NCI-H446 treated with DMSO at 0.1 percent for 48 hours (cell line): Measurements from ENCODE around the gene ZNF10.

Source experiments
- DNase-seq: peaks from one replicate; lab custom pipeline; 2025; lab: John Stamatoyannopoulos, UW

ZNF10 gene

DNA sequence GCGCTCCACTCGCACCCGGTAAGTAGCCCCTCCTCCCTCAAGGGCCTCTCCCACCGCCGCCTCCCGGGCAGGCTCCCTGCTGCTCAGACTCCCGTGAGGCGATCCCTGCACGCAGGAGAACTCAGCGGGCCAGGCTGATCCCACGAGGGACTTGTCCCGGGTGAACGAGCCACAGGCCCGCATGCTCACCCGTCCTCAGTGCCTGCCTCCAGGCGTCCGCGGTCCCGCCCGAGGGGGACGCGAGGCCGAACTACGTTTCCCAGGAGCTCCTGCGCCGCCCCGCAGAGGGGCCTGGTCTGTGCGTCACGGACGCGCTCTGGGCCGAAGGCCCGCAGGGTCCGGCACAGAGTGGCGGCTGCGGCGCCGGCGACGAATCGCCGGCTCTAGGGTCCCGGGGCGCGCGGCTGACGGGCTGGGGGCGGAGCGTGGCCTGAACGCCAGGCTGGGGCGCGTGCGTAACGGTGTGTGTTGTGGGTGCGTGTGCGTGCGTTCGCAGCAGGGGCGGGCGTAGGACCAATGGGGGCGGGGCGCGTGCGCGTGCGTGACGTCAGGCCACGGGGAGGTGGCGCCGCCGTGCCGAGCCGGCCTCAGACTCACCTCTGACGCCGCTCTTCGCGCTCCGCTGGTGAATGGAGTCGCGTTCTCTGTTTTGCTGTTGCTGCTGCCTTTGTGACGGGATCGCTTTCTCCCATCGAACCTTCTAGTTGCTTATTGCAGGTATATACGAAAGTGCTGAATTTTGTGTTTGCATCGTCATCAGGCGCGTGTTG, at the start of gene ZNF10, which contains the start of gene ZNF891:
ZNF10 (plus strand) TSS at position 590 of the 770 bp plus-strand sequence. CDS start 13,866 bp downstream, outside the sequence.
ZNF891 (minus strand) TSS at position 237 of the 770 bp plus-strand sequence. CDS start 8,356 bp downstream, outside the sequence.
- peak; percentile 81 for DNase-seq

DNA sequence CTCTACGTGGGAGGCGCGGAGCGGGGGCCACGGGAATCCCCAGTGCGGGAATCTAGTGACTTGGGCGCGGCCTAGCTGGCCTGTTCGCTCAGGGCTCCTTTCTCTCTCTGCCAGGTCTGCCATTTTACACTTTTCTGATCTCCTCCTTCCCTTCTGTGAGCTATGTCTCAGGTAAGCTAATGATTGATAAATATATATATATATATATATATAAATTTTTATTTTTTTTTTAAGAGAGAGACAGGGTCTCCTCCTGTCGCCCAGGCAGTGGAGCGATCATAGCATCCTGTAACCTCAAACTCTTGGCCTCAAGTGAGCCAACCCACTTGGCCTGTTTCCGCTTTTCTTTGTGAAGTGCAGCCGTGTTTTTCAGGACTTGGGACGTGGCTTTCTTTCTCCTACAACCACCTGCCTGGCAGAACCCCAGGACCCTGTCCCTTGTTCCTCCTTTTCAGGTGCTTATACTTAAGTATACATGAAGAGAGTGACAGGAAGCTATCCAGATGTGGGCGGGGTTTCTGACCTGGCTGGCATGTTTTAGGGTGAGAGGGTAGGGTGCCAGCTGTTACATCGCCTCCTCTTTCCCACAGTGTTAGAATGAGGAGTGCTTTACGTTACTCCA, 49.2 kb upstream of the ZNF10 start:
- DNase-seq, result no peak

DNA sequence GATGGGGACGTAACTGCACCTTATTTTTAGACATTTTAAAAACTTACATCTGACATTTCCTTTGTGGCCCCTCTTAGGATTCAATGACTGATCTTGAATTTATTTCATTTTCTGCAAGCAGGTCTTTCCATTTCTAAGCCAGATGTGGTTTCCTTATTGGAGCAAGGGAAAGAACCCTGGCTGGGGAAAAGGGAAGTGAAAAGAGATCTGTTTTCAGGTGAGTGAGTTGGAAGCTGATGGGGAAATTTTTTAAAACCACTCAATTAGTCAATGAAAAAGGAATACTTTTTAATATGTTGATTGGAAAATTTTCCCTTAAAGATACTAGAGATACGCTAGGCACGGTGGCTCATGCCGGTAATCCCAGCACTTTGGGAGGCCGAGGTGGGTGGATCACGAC, 47.1 kb upstream of the ZNF10 start:
- no peak for DNase-seq

DNA sequence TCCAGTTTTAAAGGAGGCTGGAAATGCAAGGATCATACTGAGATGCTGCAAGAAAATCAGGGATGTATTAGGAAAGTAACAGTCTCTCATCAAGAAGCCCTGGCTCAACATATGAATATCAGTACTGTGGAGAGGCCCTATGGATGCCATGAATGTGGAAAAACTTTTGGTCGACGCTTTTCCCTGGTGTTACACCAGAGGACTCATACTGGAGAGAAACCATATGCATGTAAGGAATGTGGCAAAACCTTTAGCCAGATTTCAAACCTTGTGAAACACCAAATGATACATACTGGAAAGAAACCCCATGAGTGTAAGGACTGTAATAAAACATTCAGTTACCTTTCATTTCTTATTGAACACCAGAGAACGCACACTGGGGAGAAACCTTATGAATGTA, 24.8 kb upstream of the ZNF10 start:
- DNase-seq, result no peak

DNA sequence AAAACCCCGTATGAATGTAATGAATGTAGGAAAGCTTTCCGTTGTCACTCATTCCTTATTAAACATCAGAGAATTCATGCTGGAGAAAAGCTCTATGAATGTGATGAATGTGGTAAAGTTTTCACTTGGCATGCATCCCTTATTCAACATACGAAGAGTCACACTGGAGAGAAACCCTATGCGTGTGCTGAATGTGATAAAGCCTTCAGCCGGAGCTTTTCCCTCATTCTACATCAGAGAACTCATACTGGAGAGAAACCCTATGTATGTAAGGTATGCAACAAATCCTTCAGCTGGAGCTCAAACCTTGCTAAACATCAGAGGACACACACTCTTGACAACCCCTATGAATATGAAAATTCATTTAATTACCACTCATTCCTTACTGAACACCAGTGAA, 24.2 kb upstream of the ZNF10 start:
- DNase-seq, result no peak

DNA sequence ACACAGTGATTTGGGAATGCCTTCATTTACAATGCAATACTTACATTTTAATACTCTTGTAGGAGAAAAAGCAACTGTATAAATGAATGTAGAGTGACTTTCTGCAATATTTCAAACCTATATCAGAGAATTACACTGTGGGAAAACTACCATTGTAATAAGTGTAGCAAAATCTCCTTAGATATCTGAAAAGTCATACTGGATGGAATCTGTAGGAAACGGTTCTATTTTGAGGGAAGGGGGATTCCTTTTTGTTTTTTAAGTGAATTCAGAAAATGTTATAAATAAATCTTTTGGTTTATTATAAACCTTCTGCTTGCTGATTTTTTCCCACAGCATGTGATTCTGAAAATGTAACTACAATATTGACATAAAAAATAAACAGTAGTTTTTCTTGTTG, 23.3 kb upstream of the ZNF10 start:
- no peak for DNase-seq

DNA sequence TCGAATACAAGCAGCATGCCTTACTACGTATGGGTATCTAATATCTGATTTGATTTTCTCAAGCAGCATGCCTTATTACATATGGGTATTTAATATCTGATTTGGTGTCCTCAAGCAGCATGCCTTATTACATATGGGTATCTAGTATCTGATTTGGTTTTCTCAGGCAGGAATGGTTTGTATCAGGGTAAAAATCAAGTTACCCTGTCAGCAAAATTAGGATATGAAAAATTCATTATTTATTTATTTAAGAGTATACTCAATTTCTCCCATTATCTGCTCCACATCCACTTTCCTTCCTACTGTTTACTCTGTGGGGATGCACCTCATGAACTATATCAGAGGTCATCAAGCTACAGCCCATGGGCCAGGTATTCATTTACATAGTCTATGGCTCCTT, 22.3 kb upstream of the ZNF10 start:
- DNase-seq, result no peak

DNA sequence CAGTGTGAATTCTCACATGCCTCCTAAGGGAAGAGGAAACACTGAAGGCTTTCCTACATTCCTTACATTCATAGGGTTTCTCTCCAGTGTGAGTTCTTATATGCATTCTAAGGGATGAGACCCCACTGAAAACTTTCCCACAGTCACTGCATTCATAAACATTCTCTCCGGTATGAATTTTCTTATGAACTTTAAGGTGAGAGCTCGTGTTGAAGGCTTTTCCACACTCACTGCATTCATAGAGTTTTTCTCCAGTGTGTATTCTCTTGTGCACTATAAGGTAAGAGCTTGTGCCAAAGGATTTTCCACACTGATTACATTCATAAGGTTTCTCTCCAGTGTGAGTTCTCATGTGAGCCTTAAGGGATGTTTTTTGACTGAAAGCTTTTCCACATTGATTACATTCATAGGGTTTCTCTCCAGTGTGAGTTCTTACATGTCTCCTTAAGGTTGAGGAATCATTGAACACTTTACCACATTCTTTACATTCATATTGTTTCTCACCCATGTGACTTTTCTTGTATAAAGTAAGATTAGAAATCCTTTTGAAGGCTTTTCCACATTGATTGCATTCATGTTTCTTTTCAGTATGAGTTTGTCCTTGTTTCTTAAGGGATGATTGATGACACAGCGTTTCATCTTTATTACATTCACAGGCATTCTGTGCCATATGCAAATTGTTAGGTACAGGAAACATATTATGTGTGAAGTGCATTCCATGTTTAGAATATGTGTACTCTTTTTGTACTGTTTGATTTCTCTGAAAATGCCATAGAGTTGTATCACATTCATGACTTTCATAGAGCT, 9.8 kb upstream of the ZNF10 start:
- no peak for DNase-seq

DNA sequence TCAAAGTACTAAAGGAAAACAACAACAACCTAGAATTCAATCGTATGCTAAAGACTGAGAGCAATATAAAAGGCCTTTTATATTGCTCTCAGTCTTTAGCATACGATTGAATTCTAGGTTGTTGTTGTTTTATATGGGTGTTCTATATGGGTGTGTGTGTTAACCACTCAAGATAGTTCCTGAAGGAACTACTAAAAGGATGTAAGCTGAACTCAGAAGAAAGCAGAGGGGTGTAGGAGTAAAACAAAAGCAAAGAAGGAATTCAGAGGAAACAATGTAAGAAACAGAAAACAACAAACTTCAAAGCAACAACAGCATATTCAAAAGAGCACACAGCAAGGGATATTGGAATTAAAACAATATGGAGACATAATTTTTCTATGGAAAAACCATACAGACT, 5.8 kb upstream of the ZNF10 start:
- no peak for DNase-seq

DNA sequence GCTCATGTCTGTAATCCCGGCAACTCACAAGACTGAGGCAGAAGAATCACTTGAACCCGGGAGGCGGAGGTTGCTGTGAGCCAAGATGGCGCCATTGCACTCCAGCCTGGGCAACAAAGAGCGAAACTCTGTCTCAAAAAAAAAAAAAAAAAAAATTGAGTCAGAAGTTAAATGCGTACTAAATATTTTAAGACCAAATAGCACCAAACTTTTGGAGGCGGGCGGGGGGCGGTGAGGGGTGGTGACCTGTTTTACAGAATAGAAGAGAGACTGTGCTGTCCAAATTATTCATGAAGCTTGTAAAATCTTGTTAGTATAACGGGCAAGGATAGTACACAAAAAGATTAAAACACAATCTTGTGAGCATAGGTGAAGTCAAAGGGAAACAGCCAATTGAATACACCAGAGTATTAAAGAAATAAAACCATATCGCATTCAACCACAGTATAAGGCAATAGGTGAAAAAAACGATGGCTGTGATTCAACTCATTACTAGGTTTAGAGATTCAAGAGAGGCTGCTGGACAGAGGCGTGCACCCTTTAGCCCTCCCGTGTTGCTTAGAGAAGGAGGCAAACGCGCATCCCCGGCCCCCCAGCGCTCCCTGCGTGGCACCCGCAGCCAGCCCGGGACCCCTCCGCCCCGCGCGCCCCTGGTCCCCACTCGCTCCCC, 924 bp upstream of the ZNF10 start:
- no peak for DNase-seq

DNA sequence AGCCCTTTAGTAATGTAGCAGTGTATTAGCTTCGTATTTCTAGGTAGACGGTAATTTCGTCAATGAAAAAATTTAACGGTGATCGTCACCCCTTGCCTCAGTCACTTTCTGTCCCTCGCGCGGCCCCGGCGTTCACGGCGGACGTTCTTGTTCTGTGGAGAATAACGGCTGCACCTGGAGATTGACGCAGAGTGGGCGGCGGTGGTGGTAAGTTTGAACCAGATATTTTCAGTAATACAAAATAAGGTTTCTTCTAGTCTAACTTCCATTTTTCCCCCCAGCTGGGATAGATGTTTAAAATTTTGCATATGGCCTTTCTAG, 341 bp downstream of the ZNF10 start:
- no peak for DNase-seq

DNA sequence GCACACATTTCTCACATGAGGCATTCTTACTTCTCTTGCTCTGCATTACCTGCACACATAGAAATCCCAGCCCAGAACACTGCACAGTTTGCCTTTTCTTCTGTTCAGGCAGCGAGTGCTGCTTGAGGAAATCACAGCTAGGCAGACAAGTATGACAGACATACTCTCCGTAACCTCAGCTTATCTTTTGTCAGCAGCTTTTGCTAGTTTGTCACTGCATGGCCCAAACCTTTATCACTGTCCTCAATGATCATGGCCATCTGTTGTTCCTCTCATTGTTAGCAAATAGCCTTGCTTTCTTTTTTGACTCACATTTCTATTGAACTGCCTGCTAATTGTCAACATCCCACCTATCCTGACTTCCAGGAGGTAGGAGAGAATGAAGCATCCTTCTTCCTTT, 5.3 kb downstream of the ZNF10 start:
- DNase-seq, result no peak

DNA sequence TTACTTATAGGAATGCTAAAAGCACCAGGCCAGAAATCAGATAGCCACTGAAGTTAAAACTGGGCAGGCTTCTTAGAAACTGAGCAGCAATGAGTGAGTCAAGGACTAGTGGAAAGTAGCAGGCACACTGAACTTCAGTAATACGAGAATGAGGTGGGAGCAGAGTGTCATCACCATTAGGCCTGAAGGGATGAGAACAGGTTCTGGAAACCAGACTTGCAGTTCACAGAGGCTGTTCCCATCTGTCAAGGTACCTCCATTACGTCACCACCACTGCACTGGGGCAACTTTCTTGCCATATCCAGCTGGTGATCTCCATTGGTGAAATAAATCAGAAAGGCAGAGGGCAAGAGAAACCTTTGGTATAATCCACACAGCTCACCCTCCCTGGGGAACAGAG, 15.6 kb downstream of the ZNF10 start:
- no peak for DNase-seq

DNA sequence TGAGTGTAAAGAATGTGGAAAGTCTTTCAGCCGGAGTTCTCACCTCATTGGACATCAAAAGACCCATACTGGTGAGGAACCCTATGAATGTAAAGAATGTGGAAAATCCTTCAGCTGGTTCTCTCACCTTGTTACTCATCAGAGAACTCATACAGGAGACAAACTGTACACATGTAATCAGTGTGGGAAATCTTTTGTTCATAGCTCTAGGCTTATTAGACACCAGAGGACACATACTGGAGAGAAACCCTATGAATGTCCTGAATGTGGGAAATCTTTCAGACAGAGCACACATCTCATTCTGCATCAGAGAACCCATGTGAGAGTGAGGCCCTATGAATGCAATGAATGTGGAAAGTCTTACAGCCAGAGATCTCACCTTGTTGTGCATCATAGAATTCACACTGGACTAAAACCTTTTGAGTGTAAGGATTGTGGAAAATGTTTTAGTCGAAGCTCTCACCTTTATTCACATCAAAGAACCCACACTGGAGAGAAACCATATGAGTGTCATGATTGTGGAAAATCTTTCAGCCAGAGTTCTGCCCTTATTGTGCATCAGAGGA, 25.8 kb downstream of the ZNF10 start:
- DNase-seq, result no peak

DNA sequence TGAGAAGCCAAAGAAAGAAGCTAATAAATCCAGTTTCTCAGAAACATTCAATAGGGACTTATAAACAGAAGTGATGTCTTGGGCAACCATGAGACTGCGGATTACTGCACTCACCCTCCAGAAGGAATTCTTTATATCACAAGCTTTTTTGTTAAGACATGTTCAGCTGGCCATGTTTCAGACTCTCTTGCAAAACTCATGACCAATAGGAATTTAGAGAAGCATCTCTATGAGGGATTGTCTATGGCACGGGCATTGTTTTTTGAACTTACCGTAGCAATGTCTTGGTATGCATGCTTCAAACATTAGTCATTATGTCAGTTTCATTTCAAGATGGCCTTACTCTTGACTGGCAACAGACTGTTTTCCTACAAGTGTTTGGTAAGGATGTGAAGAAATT, 35.3 kb downstream of the ZNF10 start:
- DNase-seq, result no peak

DNA sequence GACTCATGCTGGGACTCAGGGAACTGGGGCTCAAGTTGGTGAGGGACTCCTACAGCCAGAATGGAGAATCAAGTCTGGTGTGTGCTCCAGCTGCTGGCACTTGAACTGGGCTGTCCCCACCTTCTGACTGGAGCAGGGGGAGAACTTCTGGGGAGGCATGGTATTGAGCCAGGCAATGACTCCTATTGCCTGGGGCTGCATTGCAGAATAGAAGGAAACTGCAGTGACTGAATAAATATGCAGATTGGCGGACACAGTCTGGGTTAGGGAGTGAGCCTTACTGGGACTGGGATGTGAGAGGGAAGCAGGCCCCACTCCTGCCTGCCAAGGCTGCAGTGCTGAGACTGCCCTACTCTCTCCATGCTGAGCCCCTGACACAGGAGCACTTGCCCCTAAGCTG, 42.1 kb downstream of the ZNF10 start:
- DNase-seq, result no peak

DNA sequence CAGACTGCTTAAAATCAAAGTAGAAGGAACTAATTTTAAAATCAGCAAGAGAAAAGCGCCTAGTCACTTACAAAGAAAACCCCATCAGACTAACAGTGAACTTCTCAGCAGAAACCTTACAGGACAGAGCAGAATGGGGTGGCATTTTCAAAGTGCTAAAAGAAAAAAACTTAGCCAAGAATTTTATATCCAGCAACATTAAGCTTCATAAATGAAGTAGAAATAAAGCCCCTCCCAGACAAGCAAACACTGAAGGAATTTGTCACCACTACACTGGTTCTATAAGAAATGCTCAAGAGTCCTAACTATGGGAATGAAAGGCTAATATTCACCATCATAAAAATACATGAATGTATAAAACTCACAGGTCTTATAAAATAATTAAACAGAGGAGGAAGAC, 44.5 kb downstream of the ZNF10 start:
- no peak for DNase-seq

DNA sequence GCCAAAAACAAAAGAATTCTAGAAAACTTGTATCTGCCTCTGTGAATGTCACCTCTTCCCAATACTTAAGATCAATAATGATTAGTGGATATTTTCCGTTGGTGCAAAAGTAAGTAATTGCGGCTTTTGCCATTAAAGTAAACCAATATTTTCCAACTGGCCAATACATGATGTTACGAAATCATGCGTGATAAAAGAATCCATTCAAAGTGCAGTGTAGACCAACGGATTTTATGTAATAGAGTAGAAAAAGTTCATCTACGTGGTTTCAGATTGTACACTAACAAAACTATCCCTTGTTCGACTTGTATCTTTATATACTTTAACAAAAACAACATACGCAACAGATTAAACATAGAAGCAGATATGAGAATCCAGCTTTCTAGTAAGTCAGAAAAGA, 50.2 kb downstream of the ZNF10 start:
- no peak for DNase-seq

DNA sequence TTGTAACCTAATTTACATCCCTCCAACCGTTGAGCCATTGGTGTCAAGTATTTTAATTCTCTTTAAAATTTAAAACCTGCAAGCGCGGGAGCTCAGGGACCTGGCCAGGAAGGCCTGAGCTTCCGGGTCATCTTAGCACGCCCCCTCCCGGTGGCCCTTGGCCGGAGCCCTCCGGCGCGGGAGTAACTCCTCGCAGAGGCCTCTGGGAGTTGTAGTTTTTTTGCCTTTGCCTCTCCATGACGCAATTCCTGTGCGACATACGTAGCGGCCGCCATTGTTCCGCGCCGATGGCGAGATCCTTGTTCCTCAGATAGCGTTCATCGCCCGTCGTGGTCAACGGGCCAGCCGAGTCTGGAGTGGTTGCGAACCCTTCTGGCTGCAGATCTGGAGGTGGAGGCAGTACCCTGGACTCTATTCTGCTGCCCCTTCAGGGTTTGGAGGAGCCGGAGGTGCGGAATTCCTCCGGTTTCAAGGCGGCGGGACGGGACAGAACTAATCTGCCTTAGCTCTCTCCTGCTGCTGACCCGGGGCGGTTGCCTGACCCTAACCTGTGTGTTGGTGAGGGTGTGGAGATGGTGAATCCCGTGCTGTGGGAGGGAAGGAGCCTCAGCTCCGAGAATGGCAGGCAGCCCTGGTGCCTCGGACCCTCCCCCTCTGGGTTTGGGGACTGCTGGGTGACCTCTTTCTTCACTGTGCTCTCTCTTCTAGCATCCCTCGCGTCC, 51.0 kb downstream of the ZNF10 start, which contains the start of gene ZNF268:
ZNF268 (plus strand) TSS at position 258 of the 722 bp plus-strand sequence. CDS start 503 bp downstream, outside the sequence.
- DNase-seq, result peak; percentile 65

DNA sequence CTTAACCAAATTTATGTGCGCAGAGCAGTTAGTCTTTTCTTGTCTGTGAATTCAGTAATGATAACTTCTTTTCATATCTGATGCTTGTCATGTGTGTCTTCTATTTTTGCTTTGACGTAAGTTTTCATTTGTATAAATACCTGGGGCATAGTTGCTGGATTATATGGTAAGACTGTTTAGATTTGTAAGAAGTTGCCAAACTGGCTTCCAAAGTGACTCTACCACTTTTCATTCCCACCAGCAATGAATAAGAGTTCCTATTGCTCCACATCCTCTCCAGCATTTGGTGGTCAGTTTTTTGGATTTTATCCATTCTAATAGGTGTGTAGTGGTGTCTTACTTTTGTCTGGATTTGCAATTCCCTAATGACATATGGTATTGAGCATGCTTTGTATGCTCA, 59.7 kb downstream of the ZNF10 start:
- DNase-seq, result no peak

DNA sequence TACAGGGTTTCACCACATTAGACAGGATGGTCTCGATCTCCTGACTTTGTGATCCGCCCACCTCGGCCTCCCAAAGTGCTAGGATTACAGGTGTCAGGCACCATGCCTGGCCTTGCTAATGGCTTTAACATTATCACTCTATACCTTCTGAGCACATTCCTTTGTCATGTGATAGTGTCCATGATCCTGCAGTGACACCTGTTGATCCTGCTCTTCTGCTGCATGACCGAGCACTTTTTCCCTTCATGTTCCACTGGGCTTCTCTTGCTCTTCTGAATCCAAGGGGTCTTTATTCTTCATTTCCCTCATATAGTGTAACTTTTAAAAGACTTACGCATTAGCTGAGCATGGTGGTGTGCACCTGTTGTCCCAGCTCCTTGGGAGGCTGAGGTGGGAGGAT, 62.4 kb downstream of the ZNF10 start:
- no peak for DNase-seq
